ENCODE measurements around the gene PLEKHH2.

- no peak for TF ChIP-seq FOXA1 (IDR thresholded peaks at IDR 0.05)
- TF ChIP-seq ZNF384 (IDR thresholded peaks at IDR 0.05): no peak
- TF ChIP-seq SP1 (IDR thresholded peaks at IDR 0.05): no peak
- no peak for TF ChIP-seq ARNT (IDR thresholded peaks at IDR 0.05)
- no peak for TF ChIP-seq TARDBP (IDR thresholded peaks at IDR 0.05)
- no peak for TF ChIP-seq HDGF (IDR thresholded peaks at IDR 0.05; ENCODE audit: borderline replicate concordance)
- TF ChIP-seq FOXM1 (IDR thresholded peaks at IDR 0.05; ENCODE audit: borderline replicate concordance): no peak
These were observed 177.7 kb downstream of the PLEKHH2 start for GRCh38 chr2:43814711-43815110.

Data from HEK293T (cell line).